ENCODE data around the gene AMPH.

The AMPH gene

DNA sequence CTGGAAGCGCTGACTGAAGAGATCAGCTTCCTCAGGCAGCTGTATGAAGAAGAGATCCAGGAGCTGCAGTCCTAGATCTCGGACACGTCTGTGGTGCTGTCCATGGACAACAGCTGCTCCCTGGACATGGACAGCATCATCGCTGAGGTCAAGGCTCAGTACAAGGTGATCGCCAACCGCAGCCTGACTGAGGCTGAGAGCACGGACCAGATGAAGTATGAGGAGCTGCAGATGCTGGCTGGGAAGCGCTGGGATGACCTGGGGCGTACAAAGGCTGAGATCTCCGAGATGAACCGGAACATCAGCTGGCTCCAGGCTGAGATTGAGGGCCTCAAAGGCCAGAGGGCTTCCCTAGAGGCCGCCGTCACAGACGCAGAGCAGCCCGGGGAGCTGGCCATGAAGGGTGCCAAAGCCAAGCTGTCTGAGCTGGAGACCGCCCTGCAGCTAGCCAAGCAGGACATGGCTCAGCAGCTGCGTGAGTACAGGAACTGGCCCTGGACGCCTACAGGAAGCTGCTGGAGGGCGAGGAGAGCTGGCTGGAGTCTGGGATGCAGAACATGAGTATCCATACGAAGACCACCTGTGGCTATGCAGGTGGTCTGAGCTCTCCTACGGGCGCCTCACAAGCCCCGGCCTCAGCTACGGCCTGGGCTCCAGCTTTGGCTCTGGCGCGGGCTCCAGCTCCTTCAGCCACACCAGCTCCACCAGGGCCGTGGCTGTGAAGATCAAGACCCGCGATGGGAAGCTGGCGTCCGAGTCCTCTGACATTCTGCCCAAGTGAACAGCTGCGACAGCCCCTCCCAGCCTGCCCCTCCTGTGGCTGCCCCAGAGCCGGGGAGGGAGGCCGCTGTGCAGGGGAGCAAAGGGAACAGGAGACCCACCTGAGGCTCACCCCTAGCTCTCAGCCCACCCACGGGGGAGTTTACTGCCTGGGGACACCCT, 24.9 kb upstream of the AMPH start:
- TF ChIP-seq, protein P1, sequence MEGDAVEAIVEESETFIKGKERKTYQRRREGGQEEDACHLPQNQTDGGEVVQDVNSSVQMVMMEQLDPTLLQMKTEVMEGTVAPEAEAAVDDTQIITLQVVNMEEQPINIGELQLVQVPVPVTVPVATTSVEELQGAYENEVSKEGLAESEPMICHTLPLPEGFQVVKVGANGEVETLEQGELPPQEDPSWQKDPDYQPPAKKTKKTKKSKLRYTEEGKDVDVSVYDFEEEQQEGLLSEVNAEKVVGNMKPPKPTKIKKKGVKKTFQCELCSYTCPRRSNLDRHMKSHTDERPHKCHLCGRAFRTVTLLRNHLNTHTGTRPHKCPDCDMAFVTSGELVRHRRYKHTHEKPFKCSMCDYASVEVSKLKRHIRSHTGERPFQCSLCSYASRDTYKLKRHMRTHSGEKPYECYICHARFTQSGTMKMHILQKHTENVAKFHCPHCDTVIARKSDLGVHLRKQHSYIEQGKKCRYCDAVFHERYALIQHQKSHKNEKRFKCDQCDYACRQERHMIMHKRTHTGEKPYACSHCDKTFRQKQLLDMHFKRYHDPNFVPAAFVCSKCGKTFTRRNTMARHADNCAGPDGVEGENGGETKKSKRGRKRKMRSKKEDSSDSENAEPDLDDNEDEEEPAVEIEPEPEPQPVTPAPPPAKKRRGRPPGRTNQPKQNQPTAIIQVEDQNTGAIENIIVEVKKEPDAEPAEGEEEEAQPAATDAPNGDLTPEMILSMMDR (conservative IDR thresholded peaks at IDR 0.05) = no peak
- H3K27ac ChIP-seq = no peak overlapping the region

DNA sequence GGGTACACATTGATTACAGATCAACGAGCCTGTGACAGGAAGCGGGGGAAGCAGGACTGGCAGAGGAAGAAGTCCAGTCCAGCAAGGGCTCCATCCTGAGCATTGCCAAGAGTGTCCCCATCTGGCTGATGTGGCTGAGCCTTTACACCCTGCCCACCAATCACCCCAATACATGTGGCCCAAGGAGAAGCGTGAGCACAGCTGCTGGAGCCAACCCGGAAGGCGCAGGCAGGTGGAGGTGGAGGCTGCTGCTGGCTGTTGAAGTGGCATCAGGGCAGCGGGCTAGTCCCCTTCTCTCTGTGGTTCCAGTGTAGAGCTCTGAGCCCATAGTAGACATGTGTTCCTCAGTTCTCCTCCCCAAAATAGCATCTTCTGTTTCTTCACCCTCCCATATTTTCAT, 6.8 kb upstream of the AMPH start:
- no peak overlapping the region for H3K27ac ChIP-seq

DNA sequence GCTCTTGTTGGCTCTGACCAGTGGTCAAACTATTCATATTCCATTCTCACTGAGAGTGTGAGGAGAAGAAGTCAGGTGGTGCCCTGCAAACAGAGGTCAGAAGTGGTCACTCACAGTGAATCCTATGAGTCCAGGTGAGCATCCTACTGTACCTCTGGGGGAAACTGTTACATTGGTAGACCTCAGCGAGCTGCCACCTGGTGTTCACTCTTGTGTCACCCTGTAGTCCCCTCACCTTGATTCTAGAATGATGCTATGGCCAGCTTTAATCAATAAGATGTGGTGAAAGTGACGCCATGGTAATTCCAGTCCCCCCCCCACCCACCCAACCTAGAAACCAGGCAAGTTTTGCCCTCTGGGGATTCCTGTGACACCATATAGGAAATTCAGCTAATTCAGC, 1.2 kb upstream of the AMPH start:
- H3K27ac ChIP-seq = no peak overlapping the region
- TF ChIP-seq, protein P1 (conservative IDR thresholded peaks at IDR 0.05) = no peak

More for the DNA sequence above, 6.8 kb upstream of the AMPH start:
- TF ChIP-seq, protein P1 (conservative IDR thresholded peaks at IDR 0.05) = no peak

DNA sequence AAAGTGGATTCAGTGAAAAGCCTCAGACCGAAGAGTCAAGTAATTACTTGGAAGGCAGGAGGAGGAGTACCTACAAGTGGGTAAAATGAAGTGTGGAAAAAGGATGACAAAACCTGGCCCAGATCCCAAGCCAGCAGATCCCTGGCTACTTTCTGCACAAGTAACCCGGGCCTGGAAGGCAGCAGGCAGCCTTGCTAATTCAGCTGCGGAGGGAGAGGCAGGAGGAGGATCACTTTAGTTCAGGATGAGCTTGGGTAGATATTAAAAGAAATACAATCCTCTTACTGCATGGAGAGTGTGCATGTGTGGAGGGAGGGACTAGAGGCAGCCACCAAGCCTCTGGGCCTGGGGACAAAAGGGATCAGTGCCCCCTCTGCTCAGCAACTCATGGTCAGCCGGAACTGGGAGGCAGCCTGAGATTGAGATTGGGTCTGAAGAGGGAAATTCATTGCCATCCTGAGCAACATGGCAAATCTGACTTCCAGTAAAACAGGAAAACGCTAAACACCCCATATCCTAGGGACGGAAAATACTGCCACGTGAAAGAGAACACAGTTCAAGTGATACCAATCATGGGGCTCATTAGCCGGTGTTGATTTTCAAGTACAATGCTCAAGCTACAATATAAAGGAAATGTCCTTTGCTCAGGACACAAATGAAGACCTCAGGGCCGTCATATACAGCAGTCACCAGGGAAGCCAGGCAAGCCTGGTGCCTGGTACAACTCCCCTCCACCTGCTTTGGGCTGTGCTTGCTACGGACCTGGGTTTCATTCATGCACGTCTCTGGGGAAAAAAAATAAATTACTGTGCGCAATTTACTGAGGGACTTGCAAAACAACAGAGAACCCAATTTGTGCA, 1.3 kb downstream of the AMPH start:
- TF ChIP-seq, protein P1 (conservative IDR thresholded peaks at IDR 0.05) = no peak
- no peak overlapping the region for H3K27ac ChIP-seq

DNA sequence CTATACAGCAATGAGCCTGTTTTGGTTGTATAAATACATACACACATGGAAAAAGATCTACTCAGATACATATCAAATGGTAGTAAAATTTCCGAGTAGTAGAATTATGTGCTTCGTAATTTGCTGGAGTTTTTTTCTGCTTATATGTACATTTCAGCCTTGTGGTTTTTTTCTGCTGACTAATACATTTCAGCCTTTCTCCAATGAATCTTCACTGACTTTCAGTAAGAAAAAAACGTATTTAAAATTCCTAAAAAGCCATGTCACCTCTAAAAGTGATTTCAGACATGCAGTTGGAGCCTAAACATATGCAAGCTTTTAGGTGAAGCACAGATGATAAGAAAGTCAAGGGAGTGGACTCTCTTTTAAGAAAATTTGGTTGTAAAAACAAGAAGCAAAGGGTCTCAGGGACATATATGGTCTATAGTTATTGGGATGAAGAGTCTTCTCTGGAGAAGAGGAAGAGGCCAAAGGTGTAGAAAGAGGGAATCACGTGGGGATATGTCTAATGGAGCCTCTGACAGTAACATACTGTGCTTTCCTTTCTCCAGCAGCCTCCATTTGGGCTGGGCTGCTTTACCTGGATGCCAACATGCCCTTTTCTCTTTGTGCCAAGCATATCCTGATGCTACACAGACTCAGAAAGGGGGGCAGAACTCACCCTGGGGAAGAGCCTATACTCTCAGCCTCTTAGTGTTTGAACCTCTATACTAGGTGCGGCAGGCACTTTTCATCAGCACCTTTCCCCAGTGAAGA, 2.4 kb downstream of the AMPH start:
- TF ChIP-seq, protein P1 (conservative IDR thresholded peaks at IDR 0.05) = no peak
- no peak overlapping the region for H3K27ac ChIP-seq

DNA sequence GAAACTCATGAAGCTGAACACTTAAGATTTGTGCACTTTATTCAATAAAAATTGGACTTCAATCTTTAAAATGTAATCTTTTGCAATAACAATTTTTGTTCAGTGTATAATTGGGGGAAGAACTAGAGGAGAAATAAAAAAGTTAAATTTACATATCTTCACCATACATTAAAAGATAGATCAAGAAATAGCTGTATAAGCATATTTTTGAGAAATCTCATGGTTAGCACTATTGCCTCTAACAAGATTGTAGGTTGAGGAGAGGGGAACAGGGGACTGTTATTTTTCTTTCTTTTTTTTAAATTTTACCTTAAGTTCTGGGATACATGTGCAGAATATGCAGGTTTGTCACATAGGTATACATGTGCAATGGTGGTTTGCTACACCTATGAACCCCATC, 5.3 kb downstream of the AMPH start:
- H3K27ac ChIP-seq = no peak overlapping the region
- TF ChIP-seq, protein P1 (conservative IDR thresholded peaks at IDR 0.05) = no peak
